ENCODE measurements around the gene GCGR. TPM values are rescaled to one million over a fixed set of nuclear protein-coding genes. Genes with fewer than 3 reads are reported as not detected.
A peak's percentile ranks its signal among the peaks of the same experiment; 100 is the strongest.

Gene GCGR
- total RNA-seq, 1 donor from 2014 or later, result not detected

- peaks cover 60% of the 10 kb centered on the region for H3K36me3 ChIP-seq
- peaks cover 51% of the 10 kb centered on the region for H3K4me1 ChIP-seq
- peak in 1 of 2 donors; percentile 0 for ATAC-seq
- peak within 1 kb of the TSS; percentile 98 for H3K4me3 ChIP-seq
- H3K9me3 ChIP-seq, result no peaks in the 10 kb centered on the region
- no peak for DNase-seq
- no peak for TF ChIP-seq CTCF (IDR thresholded peaks at IDR 0.05)
- H3K27ac ChIP-seq, result peak within 1 kb of the TSS; percentile 97
- no peaks in the 10 kb centered on the region for H3K27me3 ChIP-seq (ENCODE audit: low read depth)
- intact Hi-C loops (cut with DNase I), result no loop called here
These were observed 56.2 kb downstream of the GCGR start, which contains the start of gene P4HB for GRCh38 chr17:81859906-81860755. P4HB (minus strand) TSS chr17:81860535; CDS start chr17:81860471, 64 bp downstream.

- no peaks in the 10 kb centered on the region for H3K27me3 ChIP-seq (ENCODE audit: low read depth)
- TF ChIP-seq CTCF (IDR thresholded peaks at IDR 0.05), result no peak
- H3K4me3 ChIP-seq, result peak overlapping the region; percentile 79
- intact Hi-C loops (cut with DNase I), result no loop called here
- H3K9me3 ChIP-seq, result no peaks in the 10 kb centered on the region
- H3K4me1 ChIP-seq, result peaks cover 56% of the 10 kb centered on the region
- DNase-seq, result peak; percentile 99
- ATAC-seq, result peak; percentile 96 to 97
- H3K27ac ChIP-seq, result peak overlapping the region; percentile 97
- H3K36me3 ChIP-seq, result peaks cover 59% of the 10 kb centered on the region
These were observed 57.0 kb downstream of the GCGR start for GRCh38 chr17:81860756-81861568.

GRCh38 chr17:81863123-81863675 is 59.2 kb downstream of the GCGR start:
- H3K27ac ChIP-seq, result no peak overlapping the region
- DNase-seq (no peak), ATAC-seq (no peak)
- intact Hi-C loops (cut with DNase I), result no loop called here
- H3K9me3 ChIP-seq, result no peaks in the 10 kb centered on the region
- TF ChIP-seq CTCF (IDR thresholded peaks at IDR 0.05), result no peak
- H3K4me3 ChIP-seq, result no peak overlapping the region
- H3K4me1 ChIP-seq, result peaks cover 69% of the 10 kb centered on the region
- H3K36me3 ChIP-seq, result peaks cover 59% of the 10 kb centered on the region
- H3K27me3 ChIP-seq (ENCODE audit: low read depth), result no peaks in the 10 kb centered on the region

Other genes with a start within 250 kb of the GCGR start
- 69.6 TPM for gene NPLOC4, start 167.0 kb upstream of the GCGR start, total RNA-seq
- 1.1 TPM for gene TSPAN10, start 167.0 kb upstream of the GCGR start, total RNA-seq
- gene PDE6G, start 147.6 kb upstream of the GCGR start, total RNA-seq, result 2.0 TPM
- gene OXLD1, start 137.5 kb upstream of the GCGR start, total RNA-seq, result 29.7 TPM
- 12.8 TPM for gene CCDC137, start 137.4 kb upstream of the GCGR start, total RNA-seq
- 19.0 TPM for gene ARL16, start 120.4 kb upstream of the GCGR start, total RNA-seq
- gene HGS, start 120.1 kb upstream of the GCGR start, total RNA-seq, result 92.0 TPM
- gene MRPL12, start 100.8 kb upstream of the GCGR start, total RNA-seq, result 35.0 TPM
- gene SLC25A10, start 91.9 kb upstream of the GCGR start, total RNA-seq, result 7.3 TPM
- gene MCRIP1, start 29.1 kb downstream of the GCGR start, total RNA-seq, result 69.2 TPM
- not detected for gene PPP1R27, start 30.9 kb downstream of the GCGR start, total RNA-seq
- gene P4HB, start 56.4 kb downstream of the GCGR start, total RNA-seq, result 432 TPM
- 331 TPM for gene ARHGDIA, start 67.2 kb downstream of the GCGR start, total RNA-seq
- 42.7 TPM for gene ALYREF, start 87.4 kb downstream of the GCGR start, total RNA-seq
- 81.9 TPM for gene ANAPC11, start 87.6 kb downstream of the GCGR start, total RNA-seq
- gene NPB, start 98.1 kb downstream of the GCGR start, total RNA-seq, result 0.71 TPM
- gene PCYT2, start 107.2 kb downstream of the GCGR start, total RNA-seq, result 39.7 TPM
- 32.8 TPM for gene SIRT7, start 114.0 kb downstream of the GCGR start, total RNA-seq
- 30.7 TPM for gene MAFG, start 123.6 kb downstream of the GCGR start, total RNA-seq
- gene PYCR1, start 133.2 kb downstream of the GCGR start, total RNA-seq, result 23.0 TPM
- not detected for gene MYADML2, start 143.1 kb downstream of the GCGR start, total RNA-seq
- 4.4 TPM for gene NOTUM, start 157.0 kb downstream of the GCGR start, total RNA-seq
- 45.3 TPM for gene ASPSCR1, start 173.5 kb downstream of the GCGR start, total RNA-seq
- gene CENPX, start 218.7 kb downstream of the GCGR start, total RNA-seq, result 43.8 TPM
- 17.3 TPM for gene LRRC45, start 219.2 kb downstream of the GCGR start, total RNA-seq
- gene RAC3, start 227.5 kb downstream of the GCGR start, total RNA-seq, result 2.8 TPM
- 133 TPM for gene DCXR, start 233.5 kb downstream of the GCGR start, total RNA-seq
- 35.1 TPM for gene RFNG, start 247.7 kb downstream of the GCGR start, total RNA-seq
- gene GPS1, start 247.7 kb downstream of the GCGR start, total RNA-seq, result 71.5 TPM

Data from lower lobe of right lung (tissue), 2 donors.